Measurements from ENCODE around the gene BCAS3.

The BCAS3 gene

DNA sequence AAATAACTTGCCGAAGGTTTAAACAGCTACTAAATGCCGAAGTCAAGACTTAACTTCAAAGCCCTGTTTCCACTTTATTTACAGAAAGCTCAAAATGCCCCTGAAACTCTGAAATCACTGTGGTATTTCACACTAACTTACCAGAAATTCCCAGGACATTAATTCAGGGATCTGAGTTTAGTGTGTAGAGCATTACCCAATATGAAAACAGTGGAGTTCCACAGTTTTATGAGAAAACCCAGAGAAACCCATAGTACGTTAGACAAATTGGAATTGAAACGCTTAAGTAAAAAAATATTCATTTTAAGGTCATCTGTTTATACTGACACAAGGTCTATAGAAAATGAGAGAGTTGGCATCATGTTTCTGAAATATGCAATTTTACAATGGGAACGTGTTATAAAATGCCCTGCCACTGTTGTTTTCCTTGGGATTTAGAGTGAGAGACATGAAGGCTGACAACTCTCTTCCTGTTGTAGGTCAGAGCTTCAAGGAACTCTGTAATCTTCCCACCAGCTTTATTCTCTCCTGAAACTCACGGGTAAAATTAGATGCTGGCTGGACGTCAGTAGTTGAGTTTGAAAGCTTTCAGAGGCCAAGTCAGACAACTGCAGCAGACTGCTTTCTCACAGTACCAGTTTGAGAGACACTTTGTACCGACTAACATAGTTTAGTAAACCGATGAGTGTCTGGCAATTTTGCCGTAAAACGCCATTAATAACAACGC lies 582.6 kb downstream of the BCAS3 start:
- H3K4me3 ChIP-seq (ENCODE audit: low read depth, low read length) = no peak overlapping the region
- TF ChIP-seq CTCF (IDR thresholded peaks at IDR 0.05; ENCODE audit: insufficient read depth, low read depth, low read length, missing control alignments) = no peak
- DNase-seq (ENCODE audit: low read depth) = no peak

GRCh38 chr17:61261001-61261637 lies 583.5 kb downstream of the BCAS3 start:
- DNase-seq (ENCODE audit: low read depth) = no peak
- no peak overlapping the region for H3K4me3 ChIP-seq (ENCODE audit: low read depth, low read length)
- TF ChIP-seq CTCF (IDR thresholded peaks at IDR 0.05; ENCODE audit: insufficient read depth, low read depth, low read length, missing control alignments) = no peak

- DNase-seq (ENCODE audit: low read depth) = no peak
- H3K4me3 ChIP-seq (ENCODE audit: low read depth, low read length) = no peak overlapping the region
- TF ChIP-seq CTCF (IDR thresholded peaks at IDR 0.05; ENCODE audit: insufficient read depth, low read depth, low read length, missing control alignments) = no peak
These were observed 587.7 kb downstream of the BCAS3 start for GRCh38 chr17:61265397-61265796.

GRCh38 chr17:61267847-61268246 lies 590.2 kb downstream of the BCAS3 start:
- no peak for DNase-seq (ENCODE audit: low read depth)
- TF ChIP-seq CTCF (IDR thresholded peaks at IDR 0.05; ENCODE audit: insufficient read depth, low read depth, low read length, missing control alignments) = no peak
- H3K4me3 ChIP-seq (ENCODE audit: low read depth, low read length) = no peak overlapping the region

DNA sequence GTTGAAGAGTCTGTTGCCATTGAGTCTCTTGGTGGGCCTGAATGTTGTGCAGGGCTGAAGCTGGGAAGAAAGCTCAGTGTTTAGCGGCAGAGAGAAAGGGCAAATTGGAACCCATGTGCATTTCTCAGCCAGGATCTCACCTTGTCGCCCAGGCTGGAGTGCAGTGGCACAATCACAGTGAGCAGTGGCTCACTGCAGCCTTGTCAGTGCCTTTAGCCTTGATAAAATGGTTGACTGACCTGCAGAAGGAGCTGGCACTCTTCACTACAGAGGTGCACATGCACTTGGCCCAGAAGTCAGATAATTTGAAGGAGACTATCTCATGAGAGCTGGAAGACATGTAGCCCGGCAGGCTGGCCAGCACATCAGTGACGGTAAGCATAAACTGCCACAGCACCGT lies 597.7 kb downstream of the BCAS3 start:
- TF ChIP-seq CTCF (IDR thresholded peaks at IDR 0.05; ENCODE audit: insufficient read depth, low read depth, low read length, missing control alignments) = no peak
- no peak for DNase-seq (ENCODE audit: low read depth)
- H3K4me3 ChIP-seq (ENCODE audit: low read depth, low read length) = no peak overlapping the region

DNA sequence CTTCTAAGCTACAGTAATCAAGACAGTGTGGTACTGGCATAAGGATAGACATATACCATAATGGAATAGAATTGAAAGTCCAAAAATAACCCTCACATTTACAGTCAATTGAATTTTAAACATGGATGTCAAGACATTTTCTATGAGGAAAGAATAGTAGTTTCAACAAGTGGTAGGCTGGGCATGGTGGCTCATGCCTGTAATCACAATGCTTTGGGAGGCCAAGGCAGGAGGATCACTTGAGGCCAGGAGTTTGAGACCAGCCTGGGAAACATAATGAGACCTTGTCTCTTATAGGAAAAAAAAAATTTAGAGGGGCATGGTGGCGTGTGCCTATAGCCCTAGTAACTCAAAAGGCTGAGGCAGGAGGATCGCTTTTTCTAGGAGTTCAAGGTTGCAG lies 599.2 kb downstream of the BCAS3 start:
- no peak for TF ChIP-seq CTCF (IDR thresholded peaks at IDR 0.05; ENCODE audit: insufficient read depth, low read depth, low read length, missing control alignments)
- no peak for DNase-seq (ENCODE audit: low read depth)
- no peak overlapping the region for H3K4me3 ChIP-seq (ENCODE audit: low read depth, low read length)

All from GM12865 (cell line).